ENCODE measurements around the gene HEPACAM.

Gene HEPACAM, protein sequence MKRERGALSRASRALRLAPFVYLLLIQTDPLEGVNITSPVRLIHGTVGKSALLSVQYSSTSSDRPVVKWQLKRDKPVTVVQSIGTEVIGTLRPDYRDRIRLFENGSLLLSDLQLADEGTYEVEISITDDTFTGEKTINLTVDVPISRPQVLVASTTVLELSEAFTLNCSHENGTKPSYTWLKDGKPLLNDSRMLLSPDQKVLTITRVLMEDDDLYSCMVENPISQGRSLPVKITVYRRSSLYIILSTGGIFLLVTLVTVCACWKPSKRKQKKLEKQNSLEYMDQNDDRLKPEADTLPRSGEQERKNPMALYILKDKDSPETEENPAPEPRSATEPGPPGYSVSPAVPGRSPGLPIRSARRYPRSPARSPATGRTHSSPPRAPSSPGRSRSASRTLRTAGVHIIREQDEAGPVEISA

DNA sequence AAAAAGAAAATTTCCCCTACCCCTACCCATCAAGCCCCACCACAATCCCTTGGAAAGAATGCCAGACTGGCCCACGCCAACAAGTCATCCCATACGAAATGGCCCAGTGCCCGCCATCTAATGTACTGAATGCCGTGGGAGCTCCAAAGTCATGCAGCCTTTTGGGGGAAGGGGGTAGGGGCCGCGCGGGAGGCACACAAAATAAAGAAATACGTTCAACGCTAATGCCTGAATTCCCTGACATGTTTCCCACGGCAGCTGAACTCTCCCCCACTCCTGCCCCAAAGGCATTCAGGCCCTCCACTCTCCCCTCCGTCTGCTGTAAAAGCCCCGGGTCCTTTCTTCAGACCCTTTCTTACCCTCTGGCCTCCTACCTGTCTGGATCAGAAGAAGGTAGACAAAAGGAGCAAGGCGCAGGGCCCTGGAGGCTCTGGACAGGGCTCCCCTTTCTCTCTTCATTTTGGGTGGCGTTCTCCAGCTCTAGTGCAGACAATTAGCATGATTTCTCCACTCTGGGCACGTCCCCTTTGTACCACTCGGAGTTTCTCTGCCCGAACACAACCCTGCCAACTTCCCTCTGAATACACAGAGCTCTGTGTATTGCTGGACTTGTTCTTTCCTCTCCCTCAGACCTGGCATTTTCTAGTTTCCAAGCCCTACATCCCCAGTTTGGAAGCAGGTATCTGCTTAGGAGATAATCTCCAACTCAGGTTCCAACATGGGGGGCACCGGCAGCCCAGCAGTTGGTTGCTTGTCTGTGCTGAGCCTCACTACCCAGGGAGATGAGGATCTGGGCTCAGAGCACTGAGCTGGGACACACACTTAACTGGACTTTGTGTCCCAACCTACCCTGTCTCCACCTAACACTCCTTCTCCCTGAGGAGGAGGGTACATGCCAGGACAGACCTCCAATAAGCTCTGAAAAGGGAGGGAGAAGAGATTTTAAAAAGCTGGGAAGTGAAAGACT is at the start of gene HEPACAM:
Gene HEPACAM (minus strand): TSS at position 500 of the 967 bp plus-strand sequence. CDS start 41 bp downstream, at position 459.
- Histone ChIP-seq H3K36me3 (no peaks in the 10 kb centered on the region), H3K4me1 (ENCODE audit: control insufficient read depth in 1 of 2, insufficient read depth in 1 of 2, low read depth in 1 of 2, low read length in 1 of 2) (no peaks in the 10 kb centered on the region), H3K27ac (no peak within 1 kb of the TSS), H3K27me3 (peaks cover 25% of the 10 kb centered on the region), H3K4me3 (ENCODE audit: low read depth in 1 of 2, low read length in 1 of 2) (no peak within 1 kb of the TSS), H3K9me3 (no peaks in the 10 kb centered on the region)
- TF ChIP-seq, protein P1, sequence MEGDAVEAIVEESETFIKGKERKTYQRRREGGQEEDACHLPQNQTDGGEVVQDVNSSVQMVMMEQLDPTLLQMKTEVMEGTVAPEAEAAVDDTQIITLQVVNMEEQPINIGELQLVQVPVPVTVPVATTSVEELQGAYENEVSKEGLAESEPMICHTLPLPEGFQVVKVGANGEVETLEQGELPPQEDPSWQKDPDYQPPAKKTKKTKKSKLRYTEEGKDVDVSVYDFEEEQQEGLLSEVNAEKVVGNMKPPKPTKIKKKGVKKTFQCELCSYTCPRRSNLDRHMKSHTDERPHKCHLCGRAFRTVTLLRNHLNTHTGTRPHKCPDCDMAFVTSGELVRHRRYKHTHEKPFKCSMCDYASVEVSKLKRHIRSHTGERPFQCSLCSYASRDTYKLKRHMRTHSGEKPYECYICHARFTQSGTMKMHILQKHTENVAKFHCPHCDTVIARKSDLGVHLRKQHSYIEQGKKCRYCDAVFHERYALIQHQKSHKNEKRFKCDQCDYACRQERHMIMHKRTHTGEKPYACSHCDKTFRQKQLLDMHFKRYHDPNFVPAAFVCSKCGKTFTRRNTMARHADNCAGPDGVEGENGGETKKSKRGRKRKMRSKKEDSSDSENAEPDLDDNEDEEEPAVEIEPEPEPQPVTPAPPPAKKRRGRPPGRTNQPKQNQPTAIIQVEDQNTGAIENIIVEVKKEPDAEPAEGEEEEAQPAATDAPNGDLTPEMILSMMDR (IDR thresholded peaks at IDR 0.05), result no peak

DNA sequence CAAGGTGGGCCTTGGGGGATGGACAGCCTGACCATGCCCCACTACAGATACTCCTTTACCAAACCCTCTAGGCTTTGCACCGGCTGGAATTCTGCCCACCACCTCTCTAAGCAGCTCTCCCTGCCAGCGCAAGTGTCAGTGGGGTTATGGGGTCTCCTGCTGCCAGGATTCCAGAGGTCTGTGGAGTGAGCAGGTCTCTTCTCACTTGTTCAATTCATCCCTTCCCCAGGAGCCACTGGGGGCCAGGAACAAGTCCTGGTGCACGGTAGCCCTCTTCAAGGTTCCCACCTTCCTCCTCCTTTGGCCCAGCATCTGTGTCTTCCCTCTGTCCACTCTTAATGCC is 48.6 kb upstream of the HEPACAM start:
- H3K36me3 ChIP-seq, result peaks cover 6% of the 10 kb centered on the region
- H3K4me3 ChIP-seq (ENCODE audit: low read depth in 1 of 2, low read length in 1 of 2), result no peak overlapping the region
- TF ChIP-seq, protein P1 (IDR thresholded peaks at IDR 0.05), result no peak
- H3K4me1 ChIP-seq (ENCODE audit: control insufficient read depth in 1 of 2, insufficient read depth in 1 of 2, low read depth in 1 of 2, low read length in 1 of 2), result no peaks in the 10 kb centered on the region
- no peak overlapping the region for H3K27ac ChIP-seq
- H3K27me3 ChIP-seq, result no peaks in the 10 kb centered on the region
- peaks cover 5% of the 10 kb centered on the region for H3K9me3 ChIP-seq

DNA sequence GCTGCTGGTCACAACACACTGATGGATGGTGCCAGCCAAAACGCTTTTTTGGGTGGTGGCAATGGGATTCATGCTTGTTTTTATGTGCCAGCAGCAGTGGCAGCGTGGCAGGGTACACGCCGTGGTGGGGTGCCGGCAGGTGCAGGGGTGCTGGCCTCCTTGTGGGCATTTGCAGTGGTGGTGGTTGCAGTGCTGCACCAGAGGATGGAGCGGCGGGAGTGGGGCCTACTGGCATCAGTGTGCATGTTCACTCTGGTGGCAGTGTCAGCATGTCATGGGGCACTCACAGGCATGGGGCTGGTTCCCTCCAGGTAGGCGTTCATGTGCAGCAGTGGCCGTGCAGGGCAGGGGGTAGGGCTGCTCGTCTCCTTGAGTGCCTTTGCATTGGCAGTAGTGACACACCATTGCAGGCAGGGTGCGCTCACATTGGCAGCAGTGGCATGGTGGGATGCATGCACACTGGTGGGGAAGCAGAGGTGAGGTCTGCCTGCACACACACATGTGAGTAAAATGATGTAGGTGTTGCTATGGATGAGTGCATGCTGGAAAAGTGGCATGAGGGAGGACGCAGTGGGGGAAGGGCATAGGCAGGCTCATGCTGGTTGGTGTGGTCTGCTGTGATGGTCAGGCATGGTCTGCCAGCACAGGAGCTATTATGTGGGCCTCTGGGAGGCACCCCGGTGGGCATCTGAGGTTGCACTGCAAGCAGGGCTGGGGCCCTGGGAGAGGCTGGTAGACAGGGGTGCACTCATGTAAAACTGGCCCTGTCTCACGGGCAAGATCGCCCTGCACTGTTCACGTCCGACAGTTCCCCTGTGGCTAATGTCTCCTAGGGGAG is 48.0 kb upstream of the HEPACAM start:
- TF ChIP-seq, protein P1 (IDR thresholded peaks at IDR 0.05), result no peak
- H3K36me3 ChIP-seq, result peaks cover 6% of the 10 kb centered on the region
- H3K9me3 ChIP-seq, result peaks cover 5% of the 10 kb centered on the region
- no peaks in the 10 kb centered on the region for H3K27me3 ChIP-seq
- H3K4me1 ChIP-seq (ENCODE audit: control insufficient read depth in 1 of 2, insufficient read depth in 1 of 2, low read depth in 1 of 2, low read length in 1 of 2), result no peaks in the 10 kb centered on the region
- H3K4me3 ChIP-seq (ENCODE audit: low read depth in 1 of 2, low read length in 1 of 2), result no peak overlapping the region
- no peak overlapping the region for H3K27ac ChIP-seq

DNA sequence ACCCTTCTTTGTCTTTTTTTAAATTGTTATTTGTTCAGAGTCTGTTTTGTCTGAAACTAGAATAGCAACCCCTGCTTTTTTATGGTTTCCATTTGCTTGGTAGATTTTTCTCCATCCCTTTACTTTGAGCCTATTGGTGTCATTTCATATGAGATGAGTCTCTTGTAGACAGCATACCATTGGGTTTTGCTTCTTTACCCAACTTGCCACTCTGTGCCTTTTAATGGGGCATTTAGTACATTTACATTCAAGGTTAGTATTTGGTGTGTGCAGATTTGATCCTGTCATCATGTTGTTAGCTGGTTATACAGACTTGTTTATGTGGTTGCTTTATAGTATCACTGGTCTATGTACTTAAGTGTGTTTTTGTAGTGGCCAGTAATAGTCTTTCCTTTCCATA is 46.2 kb upstream of the HEPACAM start:
- H3K27me3 ChIP-seq, result no peaks in the 10 kb centered on the region
- no peak overlapping the region for H3K4me3 ChIP-seq (ENCODE audit: low read depth in 1 of 2, low read length in 1 of 2)
- peaks cover 6% of the 10 kb centered on the region for H3K36me3 ChIP-seq
- H3K4me1 ChIP-seq (ENCODE audit: control insufficient read depth in 1 of 2, insufficient read depth in 1 of 2, low read depth in 1 of 2, low read length in 1 of 2), result no peaks in the 10 kb centered on the region
- peaks cover 5% of the 10 kb centered on the region for H3K9me3 ChIP-seq
- H3K27ac ChIP-seq, result no peak overlapping the region
- TF ChIP-seq, protein P1 (IDR thresholded peaks at IDR 0.05), result no peak

DNA sequence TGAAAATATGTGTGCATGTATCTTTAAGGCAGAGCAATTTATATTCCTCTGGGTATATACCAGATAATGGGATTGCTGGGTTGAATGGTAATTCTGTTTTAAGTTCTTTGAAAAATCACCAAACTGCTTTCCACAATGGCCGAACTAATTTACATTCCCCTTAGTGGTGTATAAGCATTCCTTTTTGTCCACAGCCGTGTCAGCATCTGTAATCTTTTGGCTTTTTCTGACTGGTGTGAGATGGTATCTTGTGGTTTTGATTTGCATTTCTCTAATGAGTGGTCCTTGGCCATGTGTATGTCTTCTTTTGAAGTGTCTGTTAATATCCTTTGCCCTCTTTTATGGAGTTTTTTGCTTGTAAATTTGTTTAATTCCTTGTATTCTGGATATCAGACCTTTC is 42.5 kb upstream of the HEPACAM start:
- TF ChIP-seq, protein P1 (IDR thresholded peaks at IDR 0.05), result no peak
- H3K4me3 ChIP-seq (ENCODE audit: low read depth in 1 of 2, low read length in 1 of 2), result no peak overlapping the region
- H3K27me3 ChIP-seq, result no peaks in the 10 kb centered on the region
- H3K27ac ChIP-seq, result no peak overlapping the region
- no peaks in the 10 kb centered on the region for H3K36me3 ChIP-seq
- H3K9me3 ChIP-seq, result peaks cover 5% of the 10 kb centered on the region
- no peaks in the 10 kb centered on the region for H3K4me1 ChIP-seq (ENCODE audit: control insufficient read depth in 1 of 2, insufficient read depth in 1 of 2, low read depth in 1 of 2, low read length in 1 of 2)

Measured in neutrophil (primary cell).